ENCODE data around the gene ABCF3.

ABCF3 gene

GRCh38 chr3:184238246-184238818 is 52.3 kb downstream of the ABCF3 start:
- H3K27me3 ChIP-seq (ENCODE audit: low read length), result no peaks in the 10 kb centered on the region
- no peak overlapping the region for H3K4me3 ChIP-seq (ENCODE audit: insufficient read depth, low read length, poor library complexity, severe bottlenecking)
- no peak overlapping the region for H3K4me2 ChIP-seq (ENCODE audit: low read depth, low read length, poor library complexity, severe bottlenecking)
- no peak overlapping the region for H2AFZ ChIP-seq (ENCODE audit: low read depth, low read length, severe bottlenecking)
- H3F3A ChIP-seq (ENCODE audit: insufficient read depth), result peaks cover 6% of the 10 kb centered on the region; the same call in 1 of the 2 replicates
- no peaks in the 10 kb centered on the region for H3K36me3 ChIP-seq (ENCODE audit: low read length)
- no peak overlapping the region for H3K9ac ChIP-seq (ENCODE audit: low read length)
- no peaks in the 10 kb centered on the region for H4K20me1 ChIP-seq (ENCODE audit: low read depth, low read length)
- H3K9me2 ChIP-seq (replicated peaks; ENCODE audit: insufficient read depth, low read length), result no peaks in the 10 kb centered on the region
- H3K27ac ChIP-seq (ENCODE audit: low read depth, low read length), result no peak overlapping the region
- no peak for TF ChIP-seq EZH2phosphoT487 (conservative IDR thresholded peaks at IDR 0.05; ENCODE audit: low read length)
- TF ChIP-seq, protein P1, sequence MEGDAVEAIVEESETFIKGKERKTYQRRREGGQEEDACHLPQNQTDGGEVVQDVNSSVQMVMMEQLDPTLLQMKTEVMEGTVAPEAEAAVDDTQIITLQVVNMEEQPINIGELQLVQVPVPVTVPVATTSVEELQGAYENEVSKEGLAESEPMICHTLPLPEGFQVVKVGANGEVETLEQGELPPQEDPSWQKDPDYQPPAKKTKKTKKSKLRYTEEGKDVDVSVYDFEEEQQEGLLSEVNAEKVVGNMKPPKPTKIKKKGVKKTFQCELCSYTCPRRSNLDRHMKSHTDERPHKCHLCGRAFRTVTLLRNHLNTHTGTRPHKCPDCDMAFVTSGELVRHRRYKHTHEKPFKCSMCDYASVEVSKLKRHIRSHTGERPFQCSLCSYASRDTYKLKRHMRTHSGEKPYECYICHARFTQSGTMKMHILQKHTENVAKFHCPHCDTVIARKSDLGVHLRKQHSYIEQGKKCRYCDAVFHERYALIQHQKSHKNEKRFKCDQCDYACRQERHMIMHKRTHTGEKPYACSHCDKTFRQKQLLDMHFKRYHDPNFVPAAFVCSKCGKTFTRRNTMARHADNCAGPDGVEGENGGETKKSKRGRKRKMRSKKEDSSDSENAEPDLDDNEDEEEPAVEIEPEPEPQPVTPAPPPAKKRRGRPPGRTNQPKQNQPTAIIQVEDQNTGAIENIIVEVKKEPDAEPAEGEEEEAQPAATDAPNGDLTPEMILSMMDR (IDR thresholded peaks at IDR 0.05; ENCODE audit: insufficient read depth, low read length, poor library complexity, severe bottlenecking), result no peak
- no peaks in the 10 kb centered on the region for H3K9me3 ChIP-seq (ENCODE audit: insufficient read depth, low read length)
- H3K79me2 ChIP-seq (ENCODE audit: insufficient read depth, low read length), result no peaks in the 10 kb centered on the region

DNA sequence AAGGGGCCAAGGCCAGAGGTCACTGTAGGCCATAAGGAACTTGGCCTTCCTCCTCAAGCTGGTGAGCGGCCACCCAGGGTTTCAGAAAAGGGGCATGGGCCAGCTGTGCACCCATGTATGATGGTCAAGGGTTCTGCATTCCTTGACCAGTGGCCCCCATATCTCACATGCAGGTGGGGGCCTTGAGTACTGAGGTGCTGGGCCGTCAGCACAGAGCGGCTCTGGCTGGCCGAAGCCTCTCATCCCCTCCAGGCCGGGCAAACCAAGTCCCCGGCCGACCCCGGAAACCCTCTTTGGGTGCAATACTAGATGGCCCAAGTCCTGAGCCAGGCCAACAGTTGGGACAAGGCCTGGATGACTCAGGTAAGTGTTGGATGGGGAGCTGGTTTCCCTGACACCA is 53.2 kb downstream of the ABCF3 start:
- no peak overlapping the region for H2AFZ ChIP-seq (ENCODE audit: low read depth, low read length, severe bottlenecking)
- no peak overlapping the region for H3K27ac ChIP-seq (ENCODE audit: low read depth, low read length)
- H3K9ac ChIP-seq (ENCODE audit: low read length), result no peak overlapping the region
- H3K36me3 ChIP-seq (ENCODE audit: low read length), result no peaks in the 10 kb centered on the region
- no peak overlapping the region for H3K4me3 ChIP-seq (ENCODE audit: insufficient read depth, low read length, poor library complexity, severe bottlenecking)
- no peaks in the 10 kb centered on the region for H3K9me2 ChIP-seq (replicated peaks; ENCODE audit: insufficient read depth, low read length)
- TF ChIP-seq, protein P1 (IDR thresholded peaks at IDR 0.05; ENCODE audit: insufficient read depth, low read length, poor library complexity, severe bottlenecking), result no peak
- no peak for TF ChIP-seq EZH2phosphoT487 (conservative IDR thresholded peaks at IDR 0.05; ENCODE audit: low read length)
- no peaks in the 10 kb centered on the region for H3K9me3 ChIP-seq (ENCODE audit: insufficient read depth, low read length)
- no peaks in the 10 kb centered on the region for H4K20me1 ChIP-seq (ENCODE audit: low read depth, low read length)
- H3F3A ChIP-seq (ENCODE audit: insufficient read depth), result peaks cover 6% of the 10 kb centered on the region; the same call in 1 of the 2 replicates
- no peak overlapping the region for H3K4me2 ChIP-seq (ENCODE audit: low read depth, low read length, poor library complexity, severe bottlenecking)
- H3K79me2 ChIP-seq (ENCODE audit: insufficient read depth, low read length), result no peaks in the 10 kb centered on the region
- no peaks in the 10 kb centered on the region for H3K27me3 ChIP-seq (ENCODE audit: low read length)

- no peaks in the 10 kb centered on the region for H3K36me3 ChIP-seq (ENCODE audit: low read length)
- peaks cover 6% of the 10 kb centered on the region; the same call in 1 of the 2 replicates for H3F3A ChIP-seq (ENCODE audit: insufficient read depth)
- no peaks in the 10 kb centered on the region for H3K9me2 ChIP-seq (replicated peaks; ENCODE audit: insufficient read depth, low read length)
- no peaks in the 10 kb centered on the region for H3K9me3 ChIP-seq (ENCODE audit: insufficient read depth, low read length)
- H3K79me2 ChIP-seq (ENCODE audit: insufficient read depth, low read length), result no peaks in the 10 kb centered on the region
- no peaks in the 10 kb centered on the region for H3K27me3 ChIP-seq (ENCODE audit: low read length)
- no peak overlapping the region for H3K9ac ChIP-seq (ENCODE audit: low read length)
- no peaks in the 10 kb centered on the region for H4K20me1 ChIP-seq (ENCODE audit: low read depth, low read length)
- TF ChIP-seq, protein P1 (IDR thresholded peaks at IDR 0.05; ENCODE audit: insufficient read depth, low read length, poor library complexity, severe bottlenecking), result no peak
- TF ChIP-seq EZH2phosphoT487 (conservative IDR thresholded peaks at IDR 0.05; ENCODE audit: low read length), result no peak
- H3K4me2 ChIP-seq (ENCODE audit: low read depth, low read length, poor library complexity, severe bottlenecking), result no peak overlapping the region
- no peak overlapping the region for H2AFZ ChIP-seq (ENCODE audit: low read depth, low read length, severe bottlenecking)
- H3K4me3 ChIP-seq (ENCODE audit: insufficient read depth, low read length, poor library complexity, severe bottlenecking), result no peak overlapping the region
- no peak overlapping the region for H3K27ac ChIP-seq (ENCODE audit: low read depth, low read length)
Observed at GRCh38 chr3:184239708-184240107, 53.7 kb downstream of the ABCF3 start.
